ENCODE results near the gene SYT8.

- TF ChIP-seq CTCF (IDR thresholded peaks at IDR 0.05 in 4 of 5, conservative IDR thresholded peaks at IDR 0.05 in 1 of 5) (no peak), POLR2A (IDR thresholded peaks at IDR 0.05) (no peak)
Measured at GRCh38 chr11:1812801-1813200, 22.0 kb upstream of the SYT8 start.

All from gastrocnemius medialis (tissue), 4 donors.